Measurements from ENCODE around the gene ANKRD23. TPM values are rescaled to one million over a fixed set of nuclear protein-coding genes. Genes with fewer than 3 reads are reported as not detected.

ANKRD23 gene
- total and polyA plus RNA-seq, 2 of the 13 experiments (the other 11 are each of a cell fraction or from before 2014, with no cell fraction given), result 1.5 to 1.6 TPM

GRCh38 chr2:96868555-96869280 lies 24.9 kb upstream of the ANKRD23 start (continued):
- TF ChIP-seq GLMP (CRISPR knock-in tag; IDR thresholded peaks at IDR 0.05; ENCODE audit: borderline replicate concordance) (no peak), NBN (conservative IDR thresholded peaks at IDR 0.05) (no peak), RAD21 (CRISPR knock-in tag; IDR thresholded peaks at IDR 0.05) (peak; percentile 80), TP53 (CRISPR knock-in tag; conservative IDR thresholded peaks at IDR 0.05) (no peak), ZNF563 (CRISPR knock-in tag; IDR thresholded peaks at IDR 0.05) (peak; percentile 62; the same call in 1 of the 2 replicates), TRIM24 (CRISPR knock-in tag; IDR thresholded peaks at IDR 0.05) (no peak), ZSCAN29 (CRISPR knock-in tag; conservative IDR thresholded peaks at IDR 0.05) (peak; percentile 86; the same call in 1 of the 2 replicates), ZBTB37 (CRISPR knock-in tag; IDR thresholded peaks at IDR 0.05) (no peak), MTA3 (CRISPR knock-in tag; IDR thresholded peaks at IDR 0.05) (no peak), ZNF180 (CRISPR knock-in tag; IDR thresholded peaks at IDR 0.05; ENCODE audit: borderline replicate concordance, low read depth) (no peak), SNAPC2 (CRISPR knock-in tag; IDR thresholded peaks at IDR 0.05) (no peak), ZFP41 (CRISPR knock-in tag; IDR thresholded peaks at IDR 0.05; ENCODE audit: borderline replicate concordance) (no peak), ZSCAN20 (CRISPR knock-in tag; IDR thresholded peaks at IDR 0.05; ENCODE audit: borderline replicate concordance) (peak; percentile 30; the same call in 1 of the 2 replicates), ZNF296 (CRISPR knock-in tag; conservative IDR thresholded peaks at IDR 0.05) (no peak; the same call in 1 of the 2 replicates), ZFYVE20 (CRISPR knock-in tag; IDR thresholded peaks at IDR 0.05; ENCODE audit: borderline replicate concordance, low read depth) (no peak), BHLHE40 (IDR thresholded peaks at IDR 0.05; ENCODE audit: low read length) (no peak), ERF (CRISPR knock-in tag; IDR thresholded peaks at IDR 0.05) (0 out of 2 replicates have a peak, but pooled peaks have one; percentile 16), PRDM4 (CRISPR knock-in tag; IDR thresholded peaks at IDR 0.05; ENCODE audit: borderline replicate concordance) (no peak), CEBPB (IDR thresholded peaks at IDR 0.05; ENCODE audit: borderline replicate concordance, low read depth, low read length) (peak; percentile 93), CBX1 (IDR thresholded peaks at IDR 0.05; ENCODE audit: low read depth) (peak; percentile 65), TGIF2 (CRISPR knock-in tag; IDR thresholded peaks at IDR 0.05) (no peak), ZNF205 (CRISPR knock-in tag; IDR thresholded peaks at IDR 0.05) (no peak; the same call in 1 of the 2 replicates), ZNF460 (CRISPR knock-in tag; IDR thresholded peaks at IDR 0.05; ENCODE audit: borderline replicate concordance) (no peak; the same call in 1 of the 2 replicates), ZNF335 (CRISPR knock-in tag; IDR thresholded peaks at IDR 0.05) (no peak), SOX13 (IDR thresholded peaks at IDR 0.05) (peak; percentile 24; the same call in 1 of the 2 replicates), SOX13 (CRISPR knock-in tag; conservative IDR thresholded peaks at IDR 0.05 in 1 of 2, IDR thresholded peaks at IDR 0.05 in 1 of 2) (peak; percentile 41 to 68; a peak in 2 of 4 replicates), ARNT2 (CRISPR knock-in tag; IDR thresholded peaks at IDR 0.05; ENCODE audit: low read depth) (no peak; the same call in none of the 2 replicates)

Data from HepG2 (cell line).